ENCODE measurements around the gene MAD1L1.

Gene MAD1L1

DNA sequence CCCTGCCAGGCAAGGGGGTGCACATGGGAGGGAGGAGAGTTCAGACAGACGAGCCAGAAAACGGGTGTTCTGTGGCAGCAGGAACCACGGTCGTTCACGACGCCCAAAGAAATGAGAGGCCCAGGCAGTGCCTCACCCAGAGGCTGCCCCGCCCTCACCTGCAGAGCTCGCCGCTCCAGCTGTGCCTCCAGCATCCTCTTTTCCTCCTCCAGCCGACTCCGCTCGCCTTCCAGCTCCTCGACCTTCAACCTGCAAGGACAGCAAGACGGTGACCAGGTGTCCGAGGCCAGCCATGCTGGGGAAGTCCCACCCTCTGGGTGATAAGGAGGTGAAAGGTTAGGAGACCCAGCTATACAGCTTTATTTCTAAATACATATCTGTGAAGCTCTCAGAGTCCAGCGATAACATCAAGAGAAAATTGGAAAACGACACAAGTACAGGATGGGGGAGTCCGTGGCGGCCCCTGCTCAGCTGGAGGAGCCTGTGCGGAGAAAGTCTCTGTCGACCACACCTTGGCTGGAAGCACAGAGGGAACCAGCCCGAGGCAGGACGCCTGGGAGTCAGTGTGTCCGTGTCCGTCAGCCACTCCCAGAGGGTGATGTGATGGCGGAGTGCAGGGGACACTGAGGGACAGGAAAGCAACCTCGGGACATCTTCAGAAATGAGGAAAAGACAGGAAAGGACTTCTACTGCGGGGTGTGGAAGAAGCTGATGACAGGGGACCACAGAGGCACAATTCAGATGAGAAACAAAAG is 275.1 kb downstream of the MAD1L1 start:
- H4K8ac ChIP-seq (ENCODE audit: low read depth, low read length) = no peak overlapping the region
- no peak overlapping the region for H3K4me2 ChIP-seq (ENCODE audit: low read length)
- H3K27me3 ChIP-seq (ENCODE audit: insufficient read depth, low read length) = no peaks in the 10 kb centered on the region
- H3K4me1 ChIP-seq (ENCODE audit: control insufficient read depth in 1 of 2, insufficient read depth in 2 of 2, low read length in 2 of 2) = peaks cover 0 to 2% of the 10 kb centered on the region in 2 experiments
- no peak overlapping the region for H3K18ac ChIP-seq (ENCODE audit: low read length)
- H3K23ac ChIP-seq (ENCODE audit: low read length) = no peak overlapping the region
- no peak for DNase-seq
- H2AK5ac ChIP-seq (ENCODE audit: low read length) = no peak overlapping the region
- H3K9ac ChIP-seq (ENCODE audit: low read length) = no peak overlapping the region
- H2BK12ac ChIP-seq (ENCODE audit: low read length) = no peak overlapping the region
- no peaks in the 10 kb centered on the region for H3K79me2 ChIP-seq (ENCODE audit: control insufficient read depth, insufficient read depth, low read length, poor library complexity)
- peaks cover 0 to 7% of the 10 kb centered on the region in 2 experiments for H3K36me3 ChIP-seq (ENCODE audit: control insufficient read depth in 1 of 2, insufficient read depth in 2 of 2, low read length in 2 of 2)
- no peak overlapping the region for H2BK5ac ChIP-seq (ENCODE audit: low read depth, low read length, poor library complexity)
- H3K27ac ChIP-seq (ENCODE audit: low read depth, low read length) = no peak overlapping the region
- no peak overlapping the region for H4K12ac ChIP-seq (ENCODE audit: low read depth, low read length)
- no peak overlapping the region for H3K14ac ChIP-seq (ENCODE audit: low read length)
- H4K91ac ChIP-seq (ENCODE audit: low read depth, low read length) = no peak overlapping the region
- H3K4me3 ChIP-seq (ENCODE audit: low read depth, low read length) = no peak overlapping the region
- peaks cover 6% of the 10 kb centered on the region for H3K9me3 ChIP-seq (ENCODE audit: insufficient read depth, low read depth, low read length)
- no CpG with 5 or more reads among the region's 28 CpGs for WGBS (ENCODE audit: extremely low coverage, insufficient coverage, insufficient read length)
- no peak overlapping the region for H2BK120ac ChIP-seq (ENCODE audit: insufficient read depth, low read length, poor library complexity)
- H3K79me1 ChIP-seq (ENCODE audit: low read length) = no peaks in the 10 kb centered on the region
- H2AFZ ChIP-seq (ENCODE audit: insufficient read depth, low read length, poor library complexity) = no peak overlapping the region
- H3K4ac ChIP-seq (ENCODE audit: low read depth, low read length) = no peak overlapping the region

DNA sequence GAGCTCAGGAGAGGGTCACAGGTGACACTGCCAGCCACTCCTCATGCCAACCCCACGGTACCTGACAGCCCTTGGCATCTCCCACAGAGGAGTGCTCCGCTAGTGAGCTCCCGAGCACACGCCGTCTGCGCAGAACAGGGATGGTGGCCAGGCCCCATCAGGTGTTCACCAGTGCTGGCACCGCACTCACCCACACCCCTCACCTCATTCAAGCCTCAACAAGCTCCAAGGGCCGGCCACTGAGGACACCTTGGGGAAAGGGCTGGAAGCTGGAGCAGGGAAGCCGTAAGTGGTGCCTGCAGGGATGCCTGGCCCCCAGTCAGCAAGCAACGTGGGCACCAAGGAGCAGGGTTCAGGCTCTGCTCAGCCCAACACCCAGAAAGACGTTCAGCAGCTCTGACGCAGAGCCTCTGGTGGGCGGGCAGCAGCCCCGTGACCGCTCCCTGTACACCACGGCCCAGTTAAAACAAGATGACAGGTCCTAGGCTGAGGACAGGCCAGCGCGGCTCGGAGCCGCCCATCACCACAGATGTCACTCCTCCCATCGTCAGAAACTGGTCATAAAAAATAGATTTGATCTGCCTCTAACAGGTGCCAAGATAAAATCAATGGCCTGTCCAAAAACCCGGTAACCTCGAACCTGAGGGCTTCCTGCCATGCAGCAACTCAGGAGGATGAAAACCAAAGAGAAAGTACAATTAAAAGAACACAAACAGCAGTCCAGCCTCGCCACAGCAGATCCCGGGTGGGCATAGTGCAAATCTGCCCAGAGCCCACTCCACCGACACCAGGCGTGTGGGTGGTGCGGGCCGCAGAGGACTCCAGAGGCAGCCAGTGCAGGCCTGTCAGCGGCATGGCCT is 275.9 kb downstream of the MAD1L1 start:
- no CpG with 5 or more reads among the region's 30 CpGs for WGBS (ENCODE audit: extremely low coverage, insufficient coverage, insufficient read length)
- no peaks in the 10 kb centered on the region for H3K79me2 ChIP-seq (ENCODE audit: control insufficient read depth, insufficient read depth, low read length, poor library complexity)

DNA sequence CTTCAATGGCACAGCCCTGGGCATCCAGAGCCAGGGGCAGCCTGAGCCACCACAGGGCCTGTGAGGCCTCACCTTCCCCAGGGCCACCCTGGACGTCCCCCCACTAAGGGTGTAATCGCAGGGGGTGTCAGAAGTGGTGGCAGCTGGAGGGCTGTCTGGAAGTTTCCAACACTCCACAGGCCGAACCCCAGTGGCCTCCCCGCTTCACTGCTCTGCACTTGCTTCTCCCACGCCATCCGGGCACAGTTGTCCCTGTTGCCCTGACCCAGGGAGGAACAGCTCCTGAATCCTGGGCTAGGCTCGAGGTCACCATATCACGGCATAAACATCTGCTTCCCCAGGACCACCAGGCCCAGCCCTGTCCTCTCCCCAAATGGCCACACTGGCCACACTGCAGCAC is 276.6 kb downstream of the MAD1L1 start:
- no CpG with 5 or more reads among the region's 8 CpGs for WGBS (ENCODE audit: extremely low coverage, insufficient coverage, insufficient read length)
- H3K18ac ChIP-seq (ENCODE audit: low read length) = no peak overlapping the region

More for the DNA sequence above, 275.9 kb downstream of the MAD1L1 start:
- H3K27me3 ChIP-seq (ENCODE audit: insufficient read depth, low read length) = no peaks in the 10 kb centered on the region
- H3K36me3 ChIP-seq (ENCODE audit: control insufficient read depth in 1 of 2, insufficient read depth in 2 of 2, low read length in 2 of 2) = peaks cover 0 to 7% of the 10 kb centered on the region in 2 experiments
- no peak overlapping the region for H4K91ac ChIP-seq (ENCODE audit: low read depth, low read length)
- H3K27ac ChIP-seq (ENCODE audit: low read depth, low read length) = no peak overlapping the region
- H3K18ac ChIP-seq (ENCODE audit: low read length) = no peak overlapping the region
- H3K79me1 ChIP-seq (ENCODE audit: low read length) = no peaks in the 10 kb centered on the region
- H3K23ac ChIP-seq (ENCODE audit: low read length) = no peak overlapping the region
- no peak overlapping the region for H3K4me3 ChIP-seq (ENCODE audit: low read depth, low read length)
- H2BK120ac ChIP-seq (ENCODE audit: insufficient read depth, low read length, poor library complexity) = no peak overlapping the region
- no peak overlapping the region for H2BK5ac ChIP-seq (ENCODE audit: low read depth, low read length, poor library complexity)
- H3K4me1 ChIP-seq (ENCODE audit: control insufficient read depth in 1 of 2, insufficient read depth in 2 of 2, low read length in 2 of 2) = peaks cover 0 to 2% of the 10 kb centered on the region in 2 experiments
- no peak overlapping the region for H3K14ac ChIP-seq (ENCODE audit: low read length)
- no peak overlapping the region for H3K4ac ChIP-seq (ENCODE audit: low read depth, low read length)
- no peak overlapping the region for H2AFZ ChIP-seq (ENCODE audit: insufficient read depth, low read length, poor library complexity)
- no peak overlapping the region for H2AK5ac ChIP-seq (ENCODE audit: low read length)
- no peak overlapping the region for H2BK12ac ChIP-seq (ENCODE audit: low read length)
- DNase-seq = no peak
- no peak overlapping the region for H4K12ac ChIP-seq (ENCODE audit: low read depth, low read length)
- peaks cover 5% of the 10 kb centered on the region for H3K9me3 ChIP-seq (ENCODE audit: insufficient read depth, low read depth, low read length)
- H4K8ac ChIP-seq (ENCODE audit: low read depth, low read length) = no peak overlapping the region
- H3K9ac ChIP-seq (ENCODE audit: low read length) = no peak overlapping the region
- H3K4me2 ChIP-seq (ENCODE audit: low read length) = no peak overlapping the region

GRCh38 chr7:1954366-1955004 is 278.3 kb downstream of the MAD1L1 start:
- no peak overlapping the region for H2BK5ac ChIP-seq (ENCODE audit: low read depth, low read length, poor library complexity)
- no peak overlapping the region for H3K4me3 ChIP-seq (ENCODE audit: low read depth, low read length)
- H2BK120ac ChIP-seq (ENCODE audit: insufficient read depth, low read length, poor library complexity) = no peak overlapping the region
- no peak overlapping the region for H3K9ac ChIP-seq (ENCODE audit: low read length)
- H3K27ac ChIP-seq (ENCODE audit: low read depth, low read length) = no peak overlapping the region
- H3K23ac ChIP-seq (ENCODE audit: low read length) = no peak overlapping the region
- no peak overlapping the region for H2AK5ac ChIP-seq (ENCODE audit: low read length)
- no peak overlapping the region for H4K12ac ChIP-seq (ENCODE audit: low read depth, low read length)
- H2BK12ac ChIP-seq (ENCODE audit: low read length) = no peak overlapping the region
- no peak overlapping the region for H2AFZ ChIP-seq (ENCODE audit: insufficient read depth, low read length, poor library complexity)
- DNase-seq = no peak
- WGBS (ENCODE audit: extremely low coverage, insufficient coverage, insufficient read length) = no CpG with 5 or more reads among the region's 22 CpGs
- no peak overlapping the region for H4K91ac ChIP-seq (ENCODE audit: low read depth, low read length)
- H3K4ac ChIP-seq (ENCODE audit: low read depth, low read length) = no peak overlapping the region
- peaks cover 0 to 2% of the 10 kb centered on the region in 2 experiments for H3K4me1 ChIP-seq (ENCODE audit: control insufficient read depth in 1 of 2, insufficient read depth in 2 of 2, low read length in 2 of 2)
- H3K79me2 ChIP-seq (ENCODE audit: control insufficient read depth, insufficient read depth, low read length, poor library complexity) = no peaks in the 10 kb centered on the region
- no peak overlapping the region for H3K4me2 ChIP-seq (ENCODE audit: low read length)
- peaks cover 2% of the 10 kb centered on the region for H3K9me3 ChIP-seq (ENCODE audit: insufficient read depth, low read depth, low read length)
- H4K8ac ChIP-seq (ENCODE audit: low read depth, low read length) = no peak overlapping the region
- peaks cover 0 to 7% of the 10 kb centered on the region in 2 experiments for H3K36me3 ChIP-seq (ENCODE audit: control insufficient read depth in 1 of 2, insufficient read depth in 2 of 2, low read length in 2 of 2)
- no peaks in the 10 kb centered on the region for H3K79me1 ChIP-seq (ENCODE audit: low read length)
- H3K27me3 ChIP-seq (ENCODE audit: insufficient read depth, low read length) = no peaks in the 10 kb centered on the region
- no peak overlapping the region for H3K18ac ChIP-seq (ENCODE audit: low read length)
- no peak overlapping the region for H3K14ac ChIP-seq (ENCODE audit: low read length)

More for the DNA sequence above, 276.6 kb downstream of the MAD1L1 start:
- Histone ChIP-seq H3K36me3 (ENCODE audit: control insufficient read depth in 1 of 2, insufficient read depth in 2 of 2, low read length in 2 of 2) (peaks cover 0 to 7% of the 10 kb centered on the region in 2 experiments), H3K9ac (ENCODE audit: low read length) (no peak overlapping the region), H3K27me3 (ENCODE audit: insufficient read depth, low read length) (no peaks in the 10 kb centered on the region), H2BK12ac (ENCODE audit: low read length) (no peak overlapping the region), H2AK5ac (ENCODE audit: low read length) (no peak overlapping the region), H3K27ac (ENCODE audit: low read depth, low read length) (no peak overlapping the region), H3K23ac (ENCODE audit: low read length) (no peak overlapping the region), H4K91ac (ENCODE audit: low read depth, low read length) (no peak overlapping the region), H3K4me1 (ENCODE audit: control insufficient read depth in 1 of 2, insufficient read depth in 2 of 2, low read length in 2 of 2) (peaks cover 0 to 2% of the 10 kb centered on the region in 2 experiments), H3K9me3 (ENCODE audit: insufficient read depth, low read depth, low read length) (peaks cover 2% of the 10 kb centered on the region), H2BK120ac (ENCODE audit: insufficient read depth, low read length, poor library complexity) (no peak overlapping the region), H3K79me1 (ENCODE audit: low read length) (no peaks in the 10 kb centered on the region), H3K79me2 (ENCODE audit: control insufficient read depth, insufficient read depth, low read length, poor library complexity) (no peaks in the 10 kb centered on the region), H2BK5ac (ENCODE audit: low read depth, low read length, poor library complexity) (no peak overlapping the region), H3K4ac (ENCODE audit: low read depth, low read length) (no peak overlapping the region), H4K8ac (ENCODE audit: low read depth, low read length) (no peak overlapping the region), H3K4me3 (ENCODE audit: low read depth, low read length) (peak overlapping the region; percentile 20), H2AFZ (ENCODE audit: insufficient read depth, low read length, poor library complexity) (no peak overlapping the region), H3K14ac (ENCODE audit: low read length) (no peak overlapping the region), H4K12ac (ENCODE audit: low read depth, low read length) (no peak overlapping the region), H3K4me2 (ENCODE audit: low read length) (no peak overlapping the region)
- no peak for DNase-seq

All from trophoblast cell (in vitro differentiated cells and primary cell).